ENCODE measurements around the gene SIX1. TPM values are rescaled to one million over a fixed set of nuclear protein-coding genes. Genes with fewer than 3 reads are reported as not detected.
A peak's percentile ranks its signal among the peaks of the same experiment; 100 is the strongest.

Gene SIX1
- total and polyA plus RNA-seq, 2 donors from 2014 or later = 0.13 to 0.16 TPM

DNA sequence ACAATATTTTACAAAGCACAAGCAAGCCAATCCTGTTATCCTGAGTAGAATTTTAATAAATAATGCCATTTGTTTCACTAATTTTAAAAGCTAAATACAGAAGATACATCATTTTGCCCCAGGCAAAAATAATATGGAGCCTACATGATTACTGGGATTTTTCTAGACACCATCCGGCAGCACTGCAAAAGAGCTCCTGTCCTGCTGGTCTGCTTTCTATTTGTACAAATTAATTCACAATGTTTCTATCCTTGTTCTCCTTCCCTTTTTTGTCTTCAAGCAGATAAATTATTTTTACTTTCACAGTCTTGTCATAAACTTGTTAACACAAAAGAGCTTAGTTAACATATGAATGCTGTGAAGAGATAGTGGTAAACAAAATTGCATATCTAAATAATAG, 4.6 kb downstream of the SIX1 start:
- H3K9me3 ChIP-seq (ENCODE audit: control insufficient read depth in 2 of 3, insufficient read depth in 1 of 3, low read length in 3 of 3) = no peaks in the 10 kb centered on the region
- H3K9ac ChIP-seq (ENCODE audit: low read length in 3 of 3) = no peak overlapping the region
- peaks cover 69% of the 10 kb centered on the region for H3K27me3 ChIP-seq (ENCODE audit: control insufficient read depth, insufficient read depth, low read length)
- TF ChIP-seq, protein P1, sequence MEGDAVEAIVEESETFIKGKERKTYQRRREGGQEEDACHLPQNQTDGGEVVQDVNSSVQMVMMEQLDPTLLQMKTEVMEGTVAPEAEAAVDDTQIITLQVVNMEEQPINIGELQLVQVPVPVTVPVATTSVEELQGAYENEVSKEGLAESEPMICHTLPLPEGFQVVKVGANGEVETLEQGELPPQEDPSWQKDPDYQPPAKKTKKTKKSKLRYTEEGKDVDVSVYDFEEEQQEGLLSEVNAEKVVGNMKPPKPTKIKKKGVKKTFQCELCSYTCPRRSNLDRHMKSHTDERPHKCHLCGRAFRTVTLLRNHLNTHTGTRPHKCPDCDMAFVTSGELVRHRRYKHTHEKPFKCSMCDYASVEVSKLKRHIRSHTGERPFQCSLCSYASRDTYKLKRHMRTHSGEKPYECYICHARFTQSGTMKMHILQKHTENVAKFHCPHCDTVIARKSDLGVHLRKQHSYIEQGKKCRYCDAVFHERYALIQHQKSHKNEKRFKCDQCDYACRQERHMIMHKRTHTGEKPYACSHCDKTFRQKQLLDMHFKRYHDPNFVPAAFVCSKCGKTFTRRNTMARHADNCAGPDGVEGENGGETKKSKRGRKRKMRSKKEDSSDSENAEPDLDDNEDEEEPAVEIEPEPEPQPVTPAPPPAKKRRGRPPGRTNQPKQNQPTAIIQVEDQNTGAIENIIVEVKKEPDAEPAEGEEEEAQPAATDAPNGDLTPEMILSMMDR (IDR thresholded peaks at IDR 0.05; ENCODE audit: borderline replicate concordance, extremely low read depth, insufficient read depth) = no peak
- DNase-seq = no peak
- no peak for FAIRE-seq
- no peaks in the 10 kb centered on the region for H3K36me3 ChIP-seq (ENCODE audit: control insufficient read depth in 2 of 3, insufficient read depth in 3 of 3, low read length in 3 of 3)
- intact Hi-C loops (cut with DNase I) = no loop called here
- H3K4me1 ChIP-seq (ENCODE audit: control insufficient read depth in 2 of 3, insufficient read depth in 2 of 3, low read depth in 1 of 3, low read length in 3 of 3) = peaks cover 0 to 24% (median 7%) of the 10 kb centered on the region in 3 donors
- H3K4me3 ChIP-seq (ENCODE audit: low read length in 3 of 3) = no peak overlapping the region
- no peak overlapping the region for H3K27ac ChIP-seq (ENCODE audit: low read depth in 2 of 2, low read length in 2 of 2)

DNA sequence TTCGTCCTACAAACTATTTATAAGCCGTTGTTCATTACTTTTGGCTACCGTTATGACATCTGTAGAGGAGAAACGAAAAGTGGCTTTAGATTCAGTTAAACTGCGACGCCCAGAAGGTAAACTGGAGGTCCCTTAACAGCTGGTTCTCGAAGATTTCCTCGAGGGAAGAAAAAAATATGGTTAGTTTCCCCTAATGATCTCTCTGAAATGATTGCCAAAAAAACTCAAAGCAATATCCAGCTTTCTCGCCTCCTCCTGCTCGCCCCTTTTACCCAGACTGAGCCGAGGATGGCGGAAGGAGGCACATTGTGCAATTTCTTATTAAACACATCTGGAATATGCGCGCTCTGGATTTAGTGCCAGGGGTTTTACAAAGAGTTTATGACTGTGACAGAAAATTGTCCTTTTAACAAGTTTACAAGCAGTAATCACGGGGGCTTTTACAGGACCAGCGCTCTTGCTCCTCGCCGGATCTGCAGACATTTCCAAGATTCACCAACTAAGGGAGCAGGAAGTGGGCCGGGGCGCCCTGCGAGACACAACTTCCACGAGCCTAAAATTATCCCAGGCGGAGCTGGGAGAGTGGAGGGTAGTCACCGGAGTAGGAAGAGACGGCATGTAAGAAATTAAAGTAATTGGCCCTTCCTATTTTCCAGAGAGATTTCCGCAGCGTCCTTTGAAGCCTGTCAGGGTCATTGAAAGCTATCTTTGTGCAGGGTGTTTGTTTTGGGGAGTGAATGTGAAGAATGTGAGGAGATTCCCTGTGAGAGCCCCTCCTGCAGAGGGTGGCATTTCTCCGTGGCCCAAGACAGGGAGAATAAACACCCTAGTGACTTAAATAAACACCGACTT, 5.6 kb downstream of the SIX1 start:
- FAIRE-seq = no peak
- no peaks in the 10 kb centered on the region for H3K36me3 ChIP-seq (ENCODE audit: control insufficient read depth in 2 of 3, insufficient read depth in 3 of 3, low read length in 3 of 3)
- H3K4me1 ChIP-seq (ENCODE audit: control insufficient read depth in 2 of 3, insufficient read depth in 2 of 3, low read depth in 1 of 3, low read length in 3 of 3) = peaks cover 0 to 17% (median 7%) of the 10 kb centered on the region in 3 donors
- peaks cover 65% of the 10 kb centered on the region for H3K27me3 ChIP-seq (ENCODE audit: control insufficient read depth, insufficient read depth, low read length)
- TF ChIP-seq, protein P1 (IDR thresholded peaks at IDR 0.05; ENCODE audit: borderline replicate concordance, extremely low read depth, insufficient read depth) = no peak
- H3K27ac ChIP-seq (ENCODE audit: low read depth in 2 of 2, low read length in 2 of 2) = no peak overlapping the region
- H3K9ac ChIP-seq (ENCODE audit: low read length in 3 of 3) = no peak overlapping the region
- intact Hi-C loops (cut with DNase I) = no loop called here
- H3K4me3 ChIP-seq (ENCODE audit: low read length in 3 of 3) = no peak overlapping the region
- peak in 3 of 5 donors; percentile 61 to 79 (median 72) for DNase-seq
- H3K9me3 ChIP-seq (ENCODE audit: control insufficient read depth in 2 of 3, insufficient read depth in 1 of 3, low read length in 3 of 3) = no peaks in the 10 kb centered on the region

DNA sequence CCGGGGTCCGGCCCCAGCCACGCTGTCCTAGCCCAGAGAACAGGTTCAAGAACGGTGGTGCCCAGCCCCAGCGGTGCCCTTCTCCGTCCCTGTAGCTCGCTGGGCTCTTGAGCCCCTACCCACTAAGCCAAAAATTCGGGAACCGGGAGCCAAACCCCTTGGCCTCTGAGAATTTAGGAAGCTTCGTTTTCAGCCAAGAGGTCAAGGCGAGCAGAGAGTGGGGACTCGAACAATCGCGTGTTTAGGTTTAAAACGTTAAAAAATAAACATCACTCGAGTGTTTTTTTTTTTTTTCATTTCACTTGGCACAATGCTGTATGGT, 6.2 kb downstream of the SIX1 start:
- intact Hi-C loops (cut with DNase I) = no loop called here
- H3K4me1 ChIP-seq (ENCODE audit: control insufficient read depth in 2 of 3, insufficient read depth in 2 of 3, low read depth in 1 of 3, low read length in 3 of 3) = peaks cover 0 to 12% (median 7%) of the 10 kb centered on the region in 3 donors
- H3K9me3 ChIP-seq (ENCODE audit: control insufficient read depth in 2 of 3, insufficient read depth in 1 of 3, low read length in 3 of 3) = no peaks in the 10 kb centered on the region
- H3K27ac ChIP-seq (ENCODE audit: low read depth in 2 of 2, low read length in 2 of 2) = no peak overlapping the region
- H3K27me3 ChIP-seq (ENCODE audit: control insufficient read depth, insufficient read depth, low read length) = peaks cover 63% of the 10 kb centered on the region
- no peaks in the 10 kb centered on the region for H3K36me3 ChIP-seq (ENCODE audit: control insufficient read depth in 2 of 3, insufficient read depth in 3 of 3, low read length in 3 of 3)
- FAIRE-seq = no peak
- no peak for DNase-seq
- TF ChIP-seq, protein P1 (IDR thresholded peaks at IDR 0.05; ENCODE audit: borderline replicate concordance, extremely low read depth, insufficient read depth) = no peak
- no peak overlapping the region for H3K4me3 ChIP-seq (ENCODE audit: low read length in 3 of 3)
- H3K9ac ChIP-seq (ENCODE audit: low read length in 3 of 3) = no peak overlapping the region

All from kidney (tissue), 14 donors.